GM20000 (cell line): Measurements from ENCODE around the gene ADCY3.

ENCODE experiments used
- DNase-seq: peaks from one replicate; pipeline ENCODE4 v3.0.0; 2012; ENCODE audit warnings: low spot score
- TF ChIP-seq, protein P1 (sequence below): IDR thresholded peaks from 2 replicates; pipeline ENCODE4 v1.5.1; 2012; ENCODE audit warnings: mild to moderate bottlenecking, control low read depth; ENCODE audit errors: extremely low read depth, missing control alignments

The ADCY3 gene

DNA sequence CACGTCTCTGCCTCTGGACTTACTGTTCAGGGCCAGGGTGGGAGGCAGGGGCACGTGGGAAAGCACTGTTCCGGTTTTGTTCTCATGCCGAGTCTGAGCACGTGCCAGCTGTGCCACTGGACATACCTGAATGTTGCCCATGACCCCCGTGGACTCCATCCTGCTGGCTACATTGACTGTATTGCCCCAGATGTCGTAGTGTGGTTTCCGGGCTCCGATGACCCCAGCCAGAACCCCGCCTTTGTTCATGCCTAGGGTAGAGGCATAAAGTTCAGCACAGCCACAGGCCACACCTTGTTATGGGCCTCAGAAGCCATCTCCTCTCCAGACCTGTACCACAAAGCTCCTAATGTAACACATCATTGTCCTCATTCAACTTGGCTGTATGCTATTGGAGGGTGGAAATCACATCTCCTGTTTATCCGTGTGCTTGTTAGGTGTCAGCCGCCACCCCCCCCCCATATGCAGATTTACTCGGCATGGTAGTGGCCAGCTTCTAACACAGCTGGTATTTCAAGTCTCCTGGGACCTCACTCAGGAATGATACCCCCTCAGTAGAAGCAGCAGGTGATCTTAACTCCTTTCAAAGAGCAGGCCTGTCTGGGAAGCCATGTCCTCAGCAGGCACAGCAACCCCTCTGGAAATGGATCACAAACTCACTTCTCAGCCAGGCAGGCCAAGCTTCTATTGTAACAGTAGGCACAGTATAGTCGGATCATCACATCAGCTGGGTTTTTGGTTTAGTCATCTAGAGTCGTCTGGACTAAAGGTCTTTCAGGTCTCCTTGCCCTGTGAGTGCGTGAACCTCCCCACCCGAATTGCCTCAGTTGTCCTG is 99.2 kb downstream of the ADCY3 start:
- TF ChIP-seq, protein P1, sequence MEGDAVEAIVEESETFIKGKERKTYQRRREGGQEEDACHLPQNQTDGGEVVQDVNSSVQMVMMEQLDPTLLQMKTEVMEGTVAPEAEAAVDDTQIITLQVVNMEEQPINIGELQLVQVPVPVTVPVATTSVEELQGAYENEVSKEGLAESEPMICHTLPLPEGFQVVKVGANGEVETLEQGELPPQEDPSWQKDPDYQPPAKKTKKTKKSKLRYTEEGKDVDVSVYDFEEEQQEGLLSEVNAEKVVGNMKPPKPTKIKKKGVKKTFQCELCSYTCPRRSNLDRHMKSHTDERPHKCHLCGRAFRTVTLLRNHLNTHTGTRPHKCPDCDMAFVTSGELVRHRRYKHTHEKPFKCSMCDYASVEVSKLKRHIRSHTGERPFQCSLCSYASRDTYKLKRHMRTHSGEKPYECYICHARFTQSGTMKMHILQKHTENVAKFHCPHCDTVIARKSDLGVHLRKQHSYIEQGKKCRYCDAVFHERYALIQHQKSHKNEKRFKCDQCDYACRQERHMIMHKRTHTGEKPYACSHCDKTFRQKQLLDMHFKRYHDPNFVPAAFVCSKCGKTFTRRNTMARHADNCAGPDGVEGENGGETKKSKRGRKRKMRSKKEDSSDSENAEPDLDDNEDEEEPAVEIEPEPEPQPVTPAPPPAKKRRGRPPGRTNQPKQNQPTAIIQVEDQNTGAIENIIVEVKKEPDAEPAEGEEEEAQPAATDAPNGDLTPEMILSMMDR: no peak
- DNase-seq: no peak

DNA sequence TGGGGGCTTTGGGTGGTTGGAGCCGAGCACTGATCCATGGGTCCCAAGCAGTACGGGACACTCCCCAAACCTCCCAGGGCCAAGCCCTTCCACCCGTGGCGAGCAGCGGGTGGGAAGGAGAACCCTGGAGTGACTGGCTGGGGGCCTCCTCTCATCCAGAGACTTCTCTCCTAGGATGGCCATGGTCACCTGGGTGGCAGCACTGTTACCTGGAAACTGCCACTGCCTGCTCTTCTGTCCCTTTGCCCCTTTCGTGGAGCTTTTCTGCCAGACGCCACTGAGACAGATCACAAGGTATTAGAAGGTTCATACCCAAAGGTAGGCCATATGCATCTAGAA is 99.9 kb downstream of the ADCY3 start:
- TF ChIP-seq, protein P1: no peak
- DNase-seq: no peak

DNA sequence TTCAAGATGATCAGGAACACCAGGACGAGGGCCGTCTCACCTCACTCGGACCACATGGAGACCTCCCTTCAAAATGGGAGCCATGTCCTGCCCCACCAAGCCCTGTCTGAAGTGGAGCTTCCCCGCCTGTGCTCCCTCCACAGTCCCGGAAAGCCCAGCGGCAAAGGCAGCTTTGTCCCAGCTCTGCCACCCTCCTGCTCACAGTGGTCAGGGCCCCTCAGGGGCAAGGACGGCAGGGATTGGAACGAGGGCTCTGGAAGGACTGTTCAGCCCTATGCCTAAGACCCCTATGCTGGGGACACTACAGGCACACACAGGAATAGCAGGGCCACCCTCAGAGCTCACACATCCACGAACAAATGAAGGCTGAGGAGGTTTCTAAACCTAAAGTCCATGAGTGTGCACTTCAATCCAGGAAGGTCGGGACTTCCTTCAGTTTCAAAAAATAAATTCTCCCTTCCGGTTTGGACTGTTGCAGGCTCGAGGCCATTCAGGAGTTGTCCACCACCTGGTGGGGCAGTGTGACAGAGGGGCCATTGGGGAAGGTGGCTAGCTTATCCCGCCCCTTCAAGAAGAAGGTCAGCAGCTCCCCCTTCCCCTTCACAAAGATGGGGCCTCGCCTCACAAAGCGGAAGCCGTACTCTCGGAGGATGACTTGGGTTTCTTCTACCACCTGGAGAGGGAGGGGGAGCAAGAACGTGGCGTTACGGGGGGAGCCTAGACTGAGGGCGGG is 100.4 kb downstream of the ADCY3 start:
- DNase-seq: no peak
- TF ChIP-seq, protein P1: no peak

DNA sequence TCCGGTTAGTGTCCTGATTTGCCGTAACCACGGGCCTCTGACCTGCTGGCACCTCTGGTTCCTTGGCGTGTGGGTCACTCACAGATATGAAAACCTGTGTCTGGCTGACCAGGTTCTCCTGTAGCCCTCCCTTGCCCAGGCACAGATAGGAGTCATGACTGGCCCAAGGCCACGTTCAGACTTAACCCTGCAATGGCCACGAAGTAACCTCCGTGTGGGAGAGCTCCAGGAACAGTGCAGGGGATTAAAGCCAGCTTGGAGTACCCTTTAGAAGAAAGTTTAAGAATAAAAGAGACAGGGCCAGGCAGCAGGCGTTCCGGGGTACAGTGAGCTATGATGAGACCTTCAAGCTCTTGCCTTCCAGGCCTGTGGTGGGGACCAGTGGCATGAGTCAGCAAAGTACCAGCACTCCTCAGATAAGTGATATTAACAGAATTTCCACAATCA is 101.3 kb downstream of the ADCY3 start:
- TF ChIP-seq, protein P1: no peak
- no peak for DNase-seq

DNA sequence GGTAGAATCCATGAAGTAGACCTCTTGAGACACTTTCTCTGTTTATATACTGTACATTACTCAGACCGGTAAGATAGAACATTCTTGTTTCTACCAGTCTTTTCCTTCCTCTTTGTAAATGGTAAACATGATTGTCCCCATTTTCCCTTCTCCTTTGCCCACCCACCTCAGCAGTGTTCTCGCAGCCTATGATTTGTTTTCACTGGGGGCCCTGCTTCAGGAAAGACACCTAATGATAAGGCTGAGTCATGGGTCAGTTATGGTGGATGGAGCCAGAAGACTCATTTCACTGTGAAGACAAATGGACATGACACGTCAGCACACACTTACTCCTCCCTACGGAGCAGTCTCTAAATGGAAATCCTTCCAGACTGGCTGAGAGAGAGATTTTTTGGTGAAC is 103.2 kb downstream of the ADCY3 start:
- no peak for DNase-seq
- TF ChIP-seq, protein P1: no peak

DNA sequence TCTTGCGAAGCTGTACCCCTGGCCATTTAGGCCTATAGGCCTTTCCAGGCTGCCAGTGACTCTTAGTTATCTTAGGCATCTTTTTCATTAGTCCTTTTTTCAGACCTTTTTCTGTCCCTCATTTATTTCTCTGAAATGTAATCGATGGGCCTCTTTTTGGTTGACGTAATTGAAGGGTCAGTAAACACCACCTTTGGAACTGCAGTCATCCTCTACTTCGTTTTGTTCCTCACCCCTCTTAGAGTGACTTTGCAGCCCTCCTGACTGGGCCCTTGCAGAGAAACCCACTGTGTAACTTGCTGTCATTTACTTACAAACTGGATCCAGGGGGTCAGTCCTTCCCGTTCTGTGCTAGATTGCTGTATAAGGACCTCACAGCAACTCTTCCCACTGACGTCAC is 103.6 kb downstream of the ADCY3 start:
- TF ChIP-seq, protein P1: no peak
- no peak for DNase-seq

DNA sequence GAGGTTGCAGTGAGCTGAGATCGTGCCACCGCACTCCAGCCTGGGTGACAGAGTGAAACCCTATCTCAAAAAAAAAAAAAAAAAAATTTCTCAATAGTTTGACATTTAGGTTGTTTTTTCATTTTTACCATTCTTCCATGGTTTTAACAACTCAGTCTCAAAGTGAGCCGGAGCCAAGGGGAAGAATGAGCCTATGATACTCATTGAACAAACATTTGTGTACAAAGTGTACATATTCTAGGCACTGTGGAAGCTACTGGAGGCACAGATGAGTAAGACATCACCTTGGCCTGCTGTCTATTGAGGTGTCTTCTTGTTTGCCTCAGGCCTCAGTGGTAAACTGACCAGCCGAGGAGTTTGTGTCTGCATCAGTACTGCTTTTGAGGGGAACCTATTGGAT is 104.9 kb downstream of the ADCY3 start:
- TF ChIP-seq, protein P1: no peak
- no peak for DNase-seq
